ENCODE results near the gene SECISBP2.
"Not testable (repeated sequence)": the region's sequence is repeated elsewhere in the genome, so short reads cannot be mapped to it uniquely, and the experiment has no call there.

Gene SECISBP2

DNA sequence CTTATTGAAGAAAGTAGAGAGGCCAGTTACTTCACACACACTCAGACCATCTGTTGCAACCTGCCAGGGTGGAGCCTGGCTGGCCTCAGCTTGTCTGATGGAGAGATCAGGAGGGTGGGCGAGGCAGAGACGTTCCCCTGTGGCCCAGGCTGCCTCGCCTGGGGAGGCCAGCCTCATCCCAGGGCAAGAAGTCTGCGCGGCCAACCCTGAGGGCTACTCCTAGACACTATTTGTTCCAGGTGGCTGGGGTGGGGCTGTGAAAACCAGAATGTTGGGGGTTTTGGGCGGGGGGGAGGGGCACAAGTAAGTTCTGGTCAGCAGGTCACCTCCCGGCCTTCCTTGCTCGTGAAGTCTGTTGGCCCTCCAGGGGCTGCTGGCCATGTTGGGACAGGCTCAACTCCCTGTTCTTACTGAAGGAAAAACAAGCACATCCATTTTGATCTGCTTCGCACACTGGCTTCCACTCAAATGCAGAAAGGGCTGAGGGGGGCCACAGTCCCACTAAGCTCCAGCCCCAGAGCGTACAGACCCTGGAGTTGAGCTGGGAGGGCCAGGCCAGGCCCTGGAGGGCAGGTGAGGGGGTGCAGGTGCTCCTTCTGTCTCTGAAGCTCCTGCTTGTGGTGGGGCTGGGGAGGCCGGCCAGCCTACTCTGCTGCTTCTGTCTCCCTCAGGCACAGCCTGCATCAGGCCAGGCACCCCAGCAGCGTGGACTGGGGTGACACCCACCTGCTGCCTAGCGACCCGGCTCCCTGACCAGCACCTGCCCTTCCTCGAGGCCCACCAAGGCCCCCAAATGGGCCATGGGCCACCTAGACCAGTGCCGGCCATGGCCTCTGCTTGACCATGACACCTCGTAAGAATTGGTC lies 46.6 kb downstream of the SECISBP2 start:
- no peak for DNase-seq (ENCODE audit: low read depth)

DNA sequence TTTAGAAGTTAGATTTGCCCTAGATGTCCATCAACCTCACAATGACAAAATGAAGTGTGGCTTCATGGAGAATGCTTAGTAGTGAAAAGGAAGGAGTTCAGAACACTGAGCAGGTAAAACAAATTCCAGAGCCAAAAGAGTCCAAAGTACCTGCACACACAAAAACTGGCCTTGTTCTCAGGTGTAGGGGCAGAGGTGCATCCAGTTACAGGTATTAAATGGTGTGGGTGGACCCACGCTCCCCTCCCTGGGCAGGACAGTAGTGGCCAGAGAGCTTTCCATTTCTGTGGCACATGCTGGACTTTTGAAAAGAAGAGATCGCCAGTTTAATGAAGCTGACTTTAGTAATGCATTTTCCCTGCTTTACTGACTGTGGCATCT lies 47.2 kb downstream of the SECISBP2 start:
- no peak for DNase-seq (ENCODE audit: low read depth)

- no peak for DNase-seq (ENCODE audit: low read depth)
Measured at GRCh38 chr9:89366711-89367110, 48.4 kb downstream of the SECISBP2 start.

DNA sequence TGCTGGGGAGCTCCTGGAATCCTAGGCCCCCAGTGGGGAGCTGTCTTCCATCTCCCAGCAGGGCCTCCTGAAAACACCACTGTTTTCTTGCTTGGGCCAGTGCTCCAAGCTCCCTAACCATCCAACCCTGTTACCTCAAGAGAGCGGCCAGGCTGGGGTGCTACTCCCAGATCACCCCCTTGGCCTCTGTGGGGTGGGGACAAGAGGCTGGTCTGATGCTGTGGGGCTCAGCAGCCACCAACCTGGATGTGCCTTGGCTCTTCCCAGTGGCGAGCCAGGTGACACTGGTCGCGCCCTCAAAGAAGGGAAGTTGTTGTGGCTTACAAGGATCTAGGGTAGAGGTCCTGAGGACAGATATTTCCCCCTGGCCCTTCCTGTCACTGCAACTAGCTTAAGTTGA lies 49.0 kb downstream of the SECISBP2 start:
- DNase-seq (ENCODE audit: low read depth), result no peak

- DNase-seq (ENCODE audit: low read depth), result no peak
Measured at GRCh38 chr9:89367726-89368437, 49.6 kb downstream of the SECISBP2 start.

GRCh38 chr9:89368550-89368949 lies 50.2 kb downstream of the SECISBP2 start:
- no peak for DNase-seq (ENCODE audit: low read depth)

- no peak for DNase-seq (ENCODE audit: low read depth)
Measured at GRCh38 chr9:89368978-89369377, 50.7 kb downstream of the SECISBP2 start.

DNA sequence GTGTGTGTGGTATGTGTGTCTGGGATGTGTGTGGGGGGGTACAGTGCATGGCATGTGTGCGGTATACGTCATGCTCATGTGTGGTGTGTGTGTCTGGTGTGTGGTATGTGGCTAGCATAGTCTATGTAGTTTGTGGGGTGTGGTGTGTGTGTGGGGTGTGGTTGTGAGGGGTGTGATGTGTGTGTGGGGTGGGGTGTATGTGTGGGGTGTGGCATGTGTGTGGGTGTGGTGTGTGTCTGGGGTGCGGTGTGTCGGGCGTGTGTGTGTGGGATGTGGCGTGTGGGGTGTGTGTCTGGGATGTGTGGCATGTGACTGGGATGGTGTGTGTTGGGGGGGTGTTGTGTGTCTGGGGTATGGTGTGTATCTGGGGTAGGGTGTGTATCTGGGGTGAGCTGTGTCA lies 52.3 kb downstream of the SECISBP2 start:
- DNase-seq (ENCODE audit: low read depth), result no peak

GRCh38 chr9:89371791-89372190 lies 53.5 kb downstream of the SECISBP2 start:
- DNase-seq (ENCODE audit: low read depth), result not testable (repeated sequence)

GRCh38 chr9:89372230-89372816 lies 54.0 kb downstream of the SECISBP2 start:
- DNase-seq (ENCODE audit: low read depth), result peak; percentile 33

- no peak for DNase-seq (ENCODE audit: low read depth)
Measured at GRCh38 chr9:89372979-89373378, 54.7 kb downstream of the SECISBP2 start.

- no peak for DNase-seq (ENCODE audit: low read depth)
Measured at GRCh38 chr9:89374176-89374575, 55.9 kb downstream of the SECISBP2 start.

GRCh38 chr9:89375191-89375760 lies 57.0 kb downstream of the SECISBP2 start:
- peak; percentile 62 for DNase-seq (ENCODE audit: low read depth)

- DNase-seq (ENCODE audit: low read depth), result no peak
Measured at GRCh38 chr9:89376286-89376685, 58.0 kb downstream of the SECISBP2 start.

DNA sequence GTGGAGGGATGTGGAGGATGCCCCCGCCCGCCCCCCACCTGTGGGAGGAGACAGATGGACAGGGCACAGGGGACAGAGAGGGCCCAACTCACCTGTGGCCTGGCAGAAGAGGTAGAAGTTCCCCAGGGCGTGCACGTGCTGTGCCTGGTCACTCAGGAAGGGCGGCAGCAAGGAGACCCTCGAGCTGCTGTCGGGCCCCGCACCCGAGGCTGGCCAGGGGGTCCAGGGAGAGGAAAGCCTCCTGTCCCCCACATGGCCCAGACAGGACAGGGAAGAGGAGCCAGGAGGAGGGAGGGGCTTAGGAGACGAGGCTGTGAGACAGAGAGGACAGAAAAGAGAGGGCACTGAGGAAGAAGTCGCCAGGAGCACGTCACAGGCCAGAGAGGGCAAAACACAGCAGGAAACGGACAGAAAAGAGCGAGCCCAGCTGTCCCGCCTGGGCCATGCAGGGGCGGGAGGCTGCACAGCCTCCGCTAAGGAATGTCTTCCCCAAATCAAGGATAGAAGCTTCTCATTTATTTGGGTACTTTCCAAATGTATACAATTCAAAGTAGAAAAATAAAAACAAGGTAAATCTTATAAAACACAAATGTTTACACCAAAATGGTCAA lies 58.5 kb downstream of the SECISBP2 start:
- DNase-seq (ENCODE audit: low read depth), result no peak

DNA sequence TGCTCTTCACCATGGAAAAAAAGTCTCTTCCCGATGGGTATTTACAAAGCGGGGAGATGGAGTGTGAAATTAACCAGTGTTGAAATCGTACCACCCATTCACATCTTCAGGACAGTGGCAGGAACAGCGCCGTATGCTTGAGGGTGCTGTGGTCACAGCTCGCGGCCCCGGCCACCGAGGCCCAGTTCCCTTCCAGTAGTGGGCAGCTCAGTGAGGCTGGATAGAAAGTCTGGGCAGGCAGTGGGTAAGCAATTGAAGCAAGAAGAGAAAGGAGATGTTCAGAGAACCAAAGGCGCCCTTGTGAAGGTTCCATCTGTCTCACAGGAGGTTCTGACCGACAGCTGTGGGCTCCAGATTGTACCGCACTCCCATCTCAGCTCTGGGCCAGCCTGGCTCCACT lies 59.1 kb downstream of the SECISBP2 start:
- no peak for DNase-seq (ENCODE audit: low read depth)

- DNase-seq (ENCODE audit: low read depth), result no peak
Measured at GRCh38 chr9:89378541-89378940, 60.2 kb downstream of the SECISBP2 start.

- DNase-seq (ENCODE audit: low read depth), result no peak
Measured at GRCh38 chr9:89379031-89379430, 60.7 kb downstream of the SECISBP2 start.

- no peak for DNase-seq (ENCODE audit: low read depth)
Measured at GRCh38 chr9:89379508-89380115, 61.3 kb downstream of the SECISBP2 start.

GRCh38 chr9:89380437-89381307 lies 62.4 kb downstream of the SECISBP2 start:
- DNase-seq (ENCODE audit: low read depth), result no peak

- no peak for DNase-seq (ENCODE audit: low read depth)
Measured at GRCh38 chr9:89381308-89381609, 63.0 kb downstream of the SECISBP2 start.

Data from CMK (cell line).